PC-3 (cell line): ENCODE measurements around the gene EZR.

Experiments
- CTCF ChIP-seq: fragments of 300-600 bp; sonication (generic); conservative IDR thresholded peaks from 2 replicates; pipeline ENCODE4 v1.5.1; 2017; ENCODE audit warnings: antibody characterized with exemption, low read depth, mild to moderate bottlenecking, low read length
- EZH2 ChIP-seq: fragments of 300-600 bp; sonication (generic); IDR thresholded peaks from one replicate; pipeline ENCODE4 v1.6.1; 2017; ENCODE audit warnings: antibody characterized with exemption, mild to moderate bottlenecking, low read length; ENCODE audit not compliant: unreplicated experiment
- EZH2phosphoT487 ChIP-seq: fragments of 300-600 bp; sonication (generic); IDR thresholded peaks from 2 replicates; pipeline ENCODE4 v1.6.1; 2018; ENCODE audit warnings: mild to moderate bottlenecking, antibody characterized with exemption, low read length, borderline replicate concordance

GRCh38 chr6:158766621-158767455 is 52.3 kb downstream of the EZR start:
- TF ChIP-seq CTCF: no peak
- TF ChIP-seq EZH2phosphoT487: no peak
- TF ChIP-seq EZH2: no peak
